Mesothelial cell of epicardium (in vitro differentiated cells): ENCODE results near the gene MYH11. TPM values are rescaled to one million over a fixed set of nuclear protein-coding genes. Genes with fewer than 3 reads are reported as not detected.

Source experiments
- DNase-seq, 2 experiments: peaks; one replicate each; pipeline ENCODE4 v3.0.0; 2021; ENCODE audit warnings: low spot score in 2 of 2; ENCODE audit not compliant: unreplicated experiment in 2 of 2
- H3K27ac Mint-ChIP-seq: 2 replicates; pipeline ENCODE4 v1.8.0; 2021; ENCODE audit warnings: mixed read lengths
- H3K27me3 Mint-ChIP-seq: 2 replicates; pipeline ENCODE4 v1.8.0; 2021; ENCODE audit warnings: low read depth, mixed read lengths
- H3K36me3 Mint-ChIP-seq: 2 replicates; pipeline ENCODE4 v1.8.0; 2021; ENCODE audit warnings: mixed read lengths
- H3K4me1 Mint-ChIP-seq: 2 replicates; pipeline ENCODE4 v1.8.0; 2021; ENCODE audit warnings: mixed read lengths
- H3K4me3 Mint-ChIP-seq: 2 replicates; pipeline ENCODE4 v1.8.0; 2021; ENCODE audit warnings: mild to moderate bottlenecking, moderate library complexity, mixed read lengths
- H3K9me3 Mint-ChIP-seq: 2 replicates; pipeline ENCODE4 v1.8.0; 2021; ENCODE audit warnings: mixed read lengths
- CTCF ChIP-seq: fragments of 200-600 bp; sonication (generic); IDR thresholded peaks from one replicate; pipeline ENCODE4 v1.5.0; 2021; ENCODE audit warnings: antibody characterized with exemption; ENCODE audit not compliant: unreplicated experiment
- total RNA-seq: library from RNA; stranded (reverse); gene quantifications from 3 replicates; pipeline ENCODE4 v1.2.1, GENCODE V29; 2021

The MYH11 gene
- total RNA-seq, 1 donor from 2014 or later, result 0.58 TPM

- Mint-ChIP-seq H3K27me3 (no peaks in the 10 kb centered on the region), H3K36me3 (peaks cover 2% of the 10 kb centered on the region), H3K9me3 (no peaks in the 10 kb centered on the region), H3K27ac (no peak overlapping the region), H3K4me3 (no peak overlapping the region), H3K4me1 (no peaks in the 10 kb centered on the region)
- DNase-seq, result no peak
- no peak for TF ChIP-seq CTCF
Measured at GRCh38 chr16:15708997-15709396, 147.8 kb downstream of the MYH11 start.

GRCh38 chr16:15708096-15708495, 148.7 kb downstream of the MYH11 start:
- Mint-ChIP-seq H3K4me1 (no peaks in the 10 kb centered on the region), H3K36me3 (peaks cover 2% of the 10 kb centered on the region), H3K27me3 (no peaks in the 10 kb centered on the region), H3K9me3 (no peaks in the 10 kb centered on the region), H3K27ac (no peak overlapping the region), H3K4me3 (no peak overlapping the region)
- no peak for TF ChIP-seq CTCF
- DNase-seq, result no peak

GRCh38 chr16:15707332-15707731, 149.5 kb downstream of the MYH11 start:
- Mint-ChIP-seq H3K9me3 (no peaks in the 10 kb centered on the region), H3K27ac (no peak overlapping the region), H3K4me1 (no peaks in the 10 kb centered on the region), H3K27me3 (no peaks in the 10 kb centered on the region), H3K36me3 (peaks cover 2% of the 10 kb centered on the region), H3K4me3 (no peak overlapping the region)
- no peak for TF ChIP-seq CTCF
- no peak for DNase-seq

- no peak overlapping the region for H3K27ac Mint-ChIP-seq
Measured at GRCh38 chr16:15705064-15705565, 151.7 kb downstream of the MYH11 start.

GRCh38 chr16:15704545-15704987, 152.3 kb downstream of the MYH11 start:
- peak; percentile 71 for TF ChIP-seq CTCF
- Mint-ChIP-seq H3K4me3 (no peak overlapping the region), H3K27me3 (no peaks in the 10 kb centered on the region), H3K9me3 (no peaks in the 10 kb centered on the region), H3K4me1 (no peaks in the 10 kb centered on the region), H3K27ac (no peak overlapping the region), H3K36me3 (peaks cover 9% of the 10 kb centered on the region)
- DNase-seq, result peak; percentile 39 to 72

More at GRCh38 chr16:15705064-15705565, 151.7 kb downstream of the MYH11 start:
- H3K27me3 Mint-ChIP-seq, result no peaks in the 10 kb centered on the region
- DNase-seq, result no peak
- H3K36me3 Mint-ChIP-seq, result peaks cover 5% of the 10 kb centered on the region
- no peaks in the 10 kb centered on the region for H3K4me1 Mint-ChIP-seq
- no peaks in the 10 kb centered on the region for H3K9me3 Mint-ChIP-seq
- no peak for TF ChIP-seq CTCF
- no peak overlapping the region for H3K4me3 Mint-ChIP-seq
